ENCODE results near the gene GASK1A.

DNA sequence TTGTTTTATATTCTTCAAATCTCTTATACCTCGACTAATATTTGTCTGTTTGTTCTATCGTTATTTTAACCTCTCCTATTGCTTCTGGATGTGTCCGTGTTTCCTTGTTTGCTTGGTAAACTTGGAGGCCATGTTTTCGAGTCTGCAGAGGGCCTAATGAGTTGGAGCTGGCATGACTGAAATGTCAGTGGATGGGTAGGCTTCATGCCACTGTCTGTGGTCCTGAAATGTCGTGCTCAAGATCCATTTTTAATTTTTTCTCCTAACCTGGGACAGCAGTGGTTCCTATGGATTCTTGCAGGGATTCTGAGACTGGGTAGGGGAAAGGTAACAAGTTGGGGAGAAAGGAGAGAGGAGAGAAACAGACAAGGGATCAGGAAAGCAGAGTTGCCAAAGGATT, 18.8 kb upstream of the GASK1A start:
- TF ChIP-seq, protein P1, sequence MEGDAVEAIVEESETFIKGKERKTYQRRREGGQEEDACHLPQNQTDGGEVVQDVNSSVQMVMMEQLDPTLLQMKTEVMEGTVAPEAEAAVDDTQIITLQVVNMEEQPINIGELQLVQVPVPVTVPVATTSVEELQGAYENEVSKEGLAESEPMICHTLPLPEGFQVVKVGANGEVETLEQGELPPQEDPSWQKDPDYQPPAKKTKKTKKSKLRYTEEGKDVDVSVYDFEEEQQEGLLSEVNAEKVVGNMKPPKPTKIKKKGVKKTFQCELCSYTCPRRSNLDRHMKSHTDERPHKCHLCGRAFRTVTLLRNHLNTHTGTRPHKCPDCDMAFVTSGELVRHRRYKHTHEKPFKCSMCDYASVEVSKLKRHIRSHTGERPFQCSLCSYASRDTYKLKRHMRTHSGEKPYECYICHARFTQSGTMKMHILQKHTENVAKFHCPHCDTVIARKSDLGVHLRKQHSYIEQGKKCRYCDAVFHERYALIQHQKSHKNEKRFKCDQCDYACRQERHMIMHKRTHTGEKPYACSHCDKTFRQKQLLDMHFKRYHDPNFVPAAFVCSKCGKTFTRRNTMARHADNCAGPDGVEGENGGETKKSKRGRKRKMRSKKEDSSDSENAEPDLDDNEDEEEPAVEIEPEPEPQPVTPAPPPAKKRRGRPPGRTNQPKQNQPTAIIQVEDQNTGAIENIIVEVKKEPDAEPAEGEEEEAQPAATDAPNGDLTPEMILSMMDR (conservative IDR thresholded peaks at IDR 0.05; ENCODE audit: low read depth, low read length): no peak
- TF ChIP-seq POLR2A (IDR thresholded peaks at IDR 0.05; ENCODE audit: low read depth, low read length) (no peak), RAD21 (IDR thresholded peaks at IDR 0.05; ENCODE audit: low read length) (no peak), MXI1 (IDR thresholded peaks at IDR 0.05; ENCODE audit: borderline replicate concordance, low read depth, low read length) (no peak), BHLHE40 (IDR thresholded peaks at IDR 0.05; ENCODE audit: low read depth, low read length) (no peak), FOS (IDR thresholded peaks at IDR 0.05; ENCODE audit: low read depth, low read length) (no peak), NFE2L2 (IDR thresholded peaks at IDR 0.05; ENCODE audit: low read depth, low read length) (no peak), CEBPB (IDR thresholded peaks at IDR 0.05; ENCODE audit: low read depth, low read length) (no peak), CHD1 (IDR thresholded peaks at IDR 0.05; ENCODE audit: low read depth, low read length) (no peak), RFX5 (IDR thresholded peaks at IDR 0.05; ENCODE audit: low read depth, low read length) (no peak)
- TF ChIP-seq, protein P2, sequence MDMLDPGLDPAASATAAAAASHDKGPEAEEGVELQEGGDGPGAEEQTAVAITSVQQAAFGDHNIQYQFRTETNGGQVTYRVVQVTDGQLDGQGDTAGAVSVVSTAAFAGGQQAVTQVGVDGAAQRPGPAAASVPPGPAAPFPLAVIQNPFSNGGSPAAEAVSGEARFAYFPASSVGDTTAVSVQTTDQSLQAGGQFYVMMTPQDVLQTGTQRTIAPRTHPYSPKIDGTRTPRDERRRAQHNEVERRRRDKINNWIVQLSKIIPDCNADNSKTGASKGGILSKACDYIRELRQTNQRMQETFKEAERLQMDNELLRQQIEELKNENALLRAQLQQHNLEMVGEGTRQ (IDR thresholded peaks at IDR 0.05; ENCODE audit: low read depth, low read length): no peak

All from IMR-90 (cell line).